ENCODE results near the gene RYR1. TPM values are rescaled to one million over a fixed set of nuclear protein-coding genes. Genes with fewer than 3 reads are reported as not detected.

RYR1 gene
- total and polyA plus RNA-seq, 8 donors, result 1.5 to 5.8 (median 3.6) TPM

- H3K27me3 ChIP-seq, result peaks cover 0 to 62% of the 10 kb centered on the region in 2 donors
- H3K4me3 ChIP-seq, result no peak overlapping the region
- H3K36me3 ChIP-seq, result peaks cover 0 to 55% of the 10 kb centered on the region in 2 donors
- ATAC-seq (no peak), DNase-seq (peak in 1 of 4 donors; percentile 82)
- H3K9me3 ChIP-seq, result no peaks in the 10 kb centered on the region
- H3K27ac ChIP-seq, result no peak overlapping the region
- peaks cover 17 to 42% of the 10 kb centered on the region in 2 donors for H3K4me1 ChIP-seq
- intact Hi-C loops (cut with DNase I), result no loop called here
- no peak for TF ChIP-seq CTCF (IDR thresholded peaks at IDR 0.05)
Measured at GRCh38 chr19:38385804-38386257, 47.7 kb upstream of the RYR1 start.

- H3K4me3 ChIP-seq, result peak overlapping the region in 1 of 2 donors; percentile 54
- peaks cover 17 to 42% of the 10 kb centered on the region in 2 donors for H3K4me1 ChIP-seq
- H3K27me3 ChIP-seq, result peaks cover 0 to 68% of the 10 kb centered on the region in 2 donors
- intact Hi-C loops (cut with DNase I), result no loop called here
- no peak for TF ChIP-seq CTCF (IDR thresholded peaks at IDR 0.05)
- no peak for ATAC-seq
- H3K27ac ChIP-seq, result no peak overlapping the region
- DNase-seq, result peak in 1 of 4 donors; percentile 83
- no peaks in the 10 kb centered on the region for H3K9me3 ChIP-seq
- peaks cover 0 to 49% of the 10 kb centered on the region in 2 donors for H3K36me3 ChIP-seq
Measured at GRCh38 chr19:38386300-38386970, 47.1 kb upstream of the RYR1 start.

GRCh38 chr19:38386971-38387549, 46.4 kb upstream of the RYR1 start:
- H3K27me3 ChIP-seq, result peaks cover 0 to 74% of the 10 kb centered on the region in 2 donors
- H3K4me3 ChIP-seq, result peak overlapping the region; percentile 40 to 54
- no peak for ATAC-seq
- TF ChIP-seq CTCF (IDR thresholded peaks at IDR 0.05), result no peak
- H3K36me3 ChIP-seq, result peaks cover 0 to 43% of the 10 kb centered on the region in 2 donors
- peaks cover 17 to 42% of the 10 kb centered on the region in 2 donors for H3K4me1 ChIP-seq
- no peaks in the 10 kb centered on the region for H3K9me3 ChIP-seq
- DNase-seq, result peak in 1 of 4 donors; percentile 52
- intact Hi-C loops (cut with DNase I), result no loop called here
- H3K27ac ChIP-seq, result peak overlapping the region in 1 of 2 donors; percentile 70

GRCh38 chr19:38387550-38388348, 45.7 kb upstream of the RYR1 start, which contains the start of gene GGN:
GGN (minus strand) TSS chr19:38388034; CDS start chr19:38387261, 773 bp downstream.
- H3K4me3 ChIP-seq, result peak within 1 kb of the TSS; percentile 40 to 54
- no peak for TF ChIP-seq CTCF (IDR thresholded peaks at IDR 0.05)
- no peaks in the 10 kb centered on the region for H3K9me3 ChIP-seq
- ATAC-seq (peak; percentile 93), DNase-seq (peak in 3 of 4 donors; percentile 72 to 94 (median 88))
- H3K4me1 ChIP-seq, result peaks cover 17 to 42% of the 10 kb centered on the region in 2 donors
- H3K36me3 ChIP-seq, result peaks cover 0 to 36% of the 10 kb centered on the region in 2 donors
- intact Hi-C loops (cut with DNase I), result no loop called here
- peaks cover 0 to 80% of the 10 kb centered on the region in 2 donors for H3K27me3 ChIP-seq
- H3K27ac ChIP-seq, result peak within 1 kb of the TSS; percentile 5 to 70

All from left lung (tissue), 10 donors.